ENCODE measurements around the gene MT2A. TPM values are rescaled to one million over a fixed set of nuclear protein-coding genes. Genes with fewer than 3 reads are reported as not detected.

Gene MT2A
- total and polyA plus RNA-seq, 2 donors from 2014 or later, result 315 to 507 TPM

DNA sequence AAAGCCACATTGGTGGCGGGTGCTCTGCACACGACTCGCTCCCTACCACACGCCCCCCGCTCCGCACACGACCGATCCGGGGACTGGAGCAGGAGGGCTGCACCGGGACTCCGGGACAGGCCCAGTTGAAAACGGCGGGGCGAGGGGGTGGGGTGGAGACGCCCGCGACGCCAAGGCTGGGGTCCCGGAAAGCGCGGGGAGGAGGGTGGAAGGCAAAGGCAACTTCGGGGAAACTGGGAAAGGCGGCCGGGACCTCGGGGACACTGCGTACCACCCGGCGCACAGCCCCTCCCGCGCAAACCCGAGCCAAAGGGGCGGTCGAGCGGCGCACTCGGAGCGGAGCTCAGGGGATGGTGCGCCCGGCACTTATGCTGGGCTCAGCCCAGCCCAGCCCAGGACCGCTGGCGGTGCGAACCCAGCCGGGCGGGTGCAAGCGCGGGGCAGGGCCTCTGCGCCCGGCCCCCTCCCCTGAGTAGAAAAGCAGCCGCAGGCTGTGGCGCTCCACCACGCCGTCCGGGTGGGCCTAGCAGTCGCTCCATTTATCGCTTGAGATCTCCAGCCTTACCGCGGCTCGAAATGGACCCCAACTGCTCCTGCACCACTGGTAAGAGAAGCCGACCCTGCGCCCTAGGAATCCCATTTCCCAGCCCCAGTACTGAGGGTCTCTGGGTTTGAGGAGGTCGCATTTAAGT, 23.9 kb downstream of the MT2A start, which contains the start of gene MT1M:
Gene MT1M (plus strand): TSS at position 504 of the 692 bp plus-strand sequence. CDS start 73 bp downstream, at position 577.
- TF ChIP-seq, protein P1, sequence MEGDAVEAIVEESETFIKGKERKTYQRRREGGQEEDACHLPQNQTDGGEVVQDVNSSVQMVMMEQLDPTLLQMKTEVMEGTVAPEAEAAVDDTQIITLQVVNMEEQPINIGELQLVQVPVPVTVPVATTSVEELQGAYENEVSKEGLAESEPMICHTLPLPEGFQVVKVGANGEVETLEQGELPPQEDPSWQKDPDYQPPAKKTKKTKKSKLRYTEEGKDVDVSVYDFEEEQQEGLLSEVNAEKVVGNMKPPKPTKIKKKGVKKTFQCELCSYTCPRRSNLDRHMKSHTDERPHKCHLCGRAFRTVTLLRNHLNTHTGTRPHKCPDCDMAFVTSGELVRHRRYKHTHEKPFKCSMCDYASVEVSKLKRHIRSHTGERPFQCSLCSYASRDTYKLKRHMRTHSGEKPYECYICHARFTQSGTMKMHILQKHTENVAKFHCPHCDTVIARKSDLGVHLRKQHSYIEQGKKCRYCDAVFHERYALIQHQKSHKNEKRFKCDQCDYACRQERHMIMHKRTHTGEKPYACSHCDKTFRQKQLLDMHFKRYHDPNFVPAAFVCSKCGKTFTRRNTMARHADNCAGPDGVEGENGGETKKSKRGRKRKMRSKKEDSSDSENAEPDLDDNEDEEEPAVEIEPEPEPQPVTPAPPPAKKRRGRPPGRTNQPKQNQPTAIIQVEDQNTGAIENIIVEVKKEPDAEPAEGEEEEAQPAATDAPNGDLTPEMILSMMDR (IDR thresholded peaks at IDR 0.05; ENCODE audit: borderline replicate concordance, extremely low read depth, insufficient read depth), result no peak
- no peak for FAIRE-seq
- peaks cover 46% of the 10 kb centered on the region for H3K27me3 ChIP-seq (ENCODE audit: control insufficient read depth, insufficient read depth, low read length)

DNA sequence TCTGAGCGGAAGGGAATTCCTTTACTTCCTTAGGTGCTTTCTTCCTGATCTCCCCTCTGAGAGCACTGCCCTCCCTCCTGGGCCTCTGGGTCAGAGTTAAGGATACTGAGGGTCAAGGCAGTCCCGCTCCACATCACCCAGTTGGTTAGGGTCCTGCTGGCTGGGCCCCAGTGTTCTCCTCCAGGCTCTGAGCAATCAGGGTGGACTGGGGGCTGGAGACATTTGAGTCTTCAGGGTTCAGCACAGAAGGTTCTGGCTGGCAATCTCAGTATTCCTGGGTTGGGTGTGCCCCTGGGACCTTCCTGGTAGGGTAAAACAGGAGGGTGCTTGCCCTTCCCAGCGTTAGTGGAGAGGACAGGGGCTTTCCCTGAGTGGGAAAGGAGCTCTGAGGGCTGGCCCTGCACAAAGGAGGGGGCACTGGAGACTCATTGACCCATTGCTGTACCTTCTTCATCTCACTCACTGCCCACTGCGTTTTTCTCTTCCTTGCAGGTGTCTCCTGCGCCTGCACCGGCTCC, 24.5 kb downstream of the MT2A start:
- Histone ChIP-seq H3K9me3 (ENCODE audit: control insufficient read depth in 2 of 3, insufficient read depth in 1 of 3, low read length in 3 of 3) (no peaks in the 10 kb centered on the region), H3K4me3 (ENCODE audit: low read length in 3 of 3) (peak overlapping the region in 2 of 3 donors; percentile 65 to 80), H3K27ac (ENCODE audit: low read depth in 2 of 2, low read length in 2 of 2) (peak overlapping the region; percentile 23 to 74), H3K27me3 (ENCODE audit: control insufficient read depth, insufficient read depth, low read length) (peaks cover 51% of the 10 kb centered on the region), H3K36me3 (ENCODE audit: control insufficient read depth in 2 of 3, insufficient read depth in 3 of 3, low read length in 3 of 3) (no peaks in the 10 kb centered on the region), H3K4me1 (ENCODE audit: control insufficient read depth in 2 of 3, insufficient read depth in 2 of 3, low read depth in 1 of 3, low read length in 3 of 3) (peaks cover 0 to 6% (median 0%) of the 10 kb centered on the region in 3 donors), H3K9ac (ENCODE audit: low read length in 3 of 3) (peak overlapping the region in 2 of 3 donors; percentile 5 to 55)
- intact Hi-C loops (cut with DNase I), result no loop called here
- no peak for FAIRE-seq
- no peak for DNase-seq
- TF ChIP-seq, protein P1 (IDR thresholded peaks at IDR 0.05; ENCODE audit: borderline replicate concordance, extremely low read depth, insufficient read depth), result no peak

More for the DNA sequence above, 23.9 kb downstream of the MT2A start, which contains the start of gene MT1M:
- Histone ChIP-seq H3K36me3 (ENCODE audit: control insufficient read depth in 2 of 3, insufficient read depth in 3 of 3, low read length in 3 of 3) (no peaks in the 10 kb centered on the region), H3K4me1 (ENCODE audit: control insufficient read depth in 2 of 3, insufficient read depth in 2 of 3, low read depth in 1 of 3, low read length in 3 of 3) (peaks cover 0 to 5% (median 0%) of the 10 kb centered on the region in 3 donors), H3K27ac (ENCODE audit: low read depth in 2 of 2, low read length in 2 of 2) (peak within 1 kb of the TSS; percentile 23 to 74), H3K9me3 (ENCODE audit: control insufficient read depth in 2 of 3, insufficient read depth in 1 of 3, low read length in 3 of 3) (no peaks in the 10 kb centered on the region), H3K9ac (ENCODE audit: low read length in 3 of 3) (peak within 1 kb of the TSS in 2 of 3 donors; percentile 5 to 67), H3K4me3 (ENCODE audit: low read length in 3 of 3) (peak within 1 kb of the TSS; percentile 20 to 80 (median 65))
- intact Hi-C loops (cut with DNase I), result no loop called here
- DNase-seq, result peak in 4 of 5 donors; percentile 33 to 93 (median 42)

DNA sequence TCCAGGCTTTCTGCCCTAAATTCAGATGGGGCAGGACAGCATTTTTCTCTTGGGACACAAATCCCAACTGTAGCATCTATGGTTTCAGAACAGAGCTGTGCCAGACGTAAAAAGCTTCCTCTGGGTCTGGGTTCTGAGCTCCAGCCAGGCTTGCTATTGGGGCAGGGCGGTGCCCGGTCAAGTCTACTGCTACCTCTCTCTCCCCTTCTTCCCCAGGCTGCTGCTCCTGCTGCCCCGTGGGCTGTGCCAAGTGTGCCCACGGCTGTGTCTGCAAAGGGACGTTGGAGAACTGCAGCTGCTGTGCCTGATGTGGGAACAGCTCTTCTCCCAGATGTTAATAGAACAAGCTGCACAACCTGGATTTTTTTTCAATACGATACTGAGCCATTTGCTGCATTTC, 25.2 kb downstream of the MT2A start:
- FAIRE-seq (no peak), DNase-seq (no peak)
- Histone ChIP-seq H3K9me3 (ENCODE audit: control insufficient read depth in 2 of 3, insufficient read depth in 1 of 3, low read length in 3 of 3) (no peaks in the 10 kb centered on the region), H3K4me3 (ENCODE audit: low read length in 3 of 3) (peak overlapping the region in 2 of 3 donors; percentile 65 to 80), H3K27me3 (ENCODE audit: control insufficient read depth, insufficient read depth, low read length) (peaks cover 54% of the 10 kb centered on the region), H3K4me1 (ENCODE audit: control insufficient read depth in 2 of 3, insufficient read depth in 2 of 3, low read depth in 1 of 3, low read length in 3 of 3) (peaks cover 0 to 11% (median 0%) of the 10 kb centered on the region in 3 donors), H3K27ac (ENCODE audit: low read depth in 2 of 2, low read length in 2 of 2) (no peak overlapping the region), H3K36me3 (ENCODE audit: control insufficient read depth in 2 of 3, insufficient read depth in 3 of 3, low read length in 3 of 3) (no peaks in the 10 kb centered on the region), H3K9ac (ENCODE audit: low read length in 3 of 3) (no peak overlapping the region)
- TF ChIP-seq, protein P1 (IDR thresholded peaks at IDR 0.05; ENCODE audit: borderline replicate concordance, extremely low read depth, insufficient read depth), result no peak
- intact Hi-C loops (cut with DNase I), result no loop called here

Measured in kidney (tissue), 14 donors.